Activated gamma-delta T cell treated with Interleukin-2 at 50 U/mL for 16 hours (primary cell): ENCODE data around the gene ECE1.

ENCODE experiments used
- DNase-seq: peaks from one replicate; pipeline ENCODE4 v3.0.0-alpha.2; 2020

ECE1 gene

DNA sequence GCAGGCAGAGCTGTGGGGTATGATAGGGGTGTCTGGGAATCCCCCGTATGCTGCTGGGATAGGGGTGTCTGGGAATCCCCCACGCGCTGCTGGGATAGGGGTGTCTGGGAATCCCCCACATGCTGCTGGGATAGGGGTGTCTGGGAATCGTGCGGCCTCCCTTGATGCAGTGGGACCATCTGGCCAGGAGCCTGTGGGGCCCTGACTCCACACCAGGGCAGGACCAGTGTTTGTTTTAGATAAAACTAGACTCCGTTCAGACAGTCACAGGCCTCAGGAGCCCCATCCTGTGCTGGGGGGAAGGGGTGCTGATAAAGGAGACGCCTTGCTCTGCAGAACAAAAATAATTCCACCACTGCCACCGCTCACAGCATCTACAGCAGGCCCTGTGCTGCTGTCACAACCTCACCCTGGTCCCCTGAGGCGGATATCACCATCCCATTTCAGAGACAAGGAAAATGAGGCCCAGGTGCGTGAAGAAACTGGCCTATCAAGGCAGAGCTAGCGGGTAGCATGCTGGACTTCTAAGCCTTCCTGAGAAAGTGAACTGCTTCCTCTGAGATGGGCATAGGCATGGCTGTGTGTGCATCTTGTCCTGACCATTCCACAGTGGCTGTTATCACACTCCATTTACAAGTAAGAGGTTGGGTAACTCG lies 24.0 kb downstream of the ECE1 start:
- no peak for DNase-seq

DNA sequence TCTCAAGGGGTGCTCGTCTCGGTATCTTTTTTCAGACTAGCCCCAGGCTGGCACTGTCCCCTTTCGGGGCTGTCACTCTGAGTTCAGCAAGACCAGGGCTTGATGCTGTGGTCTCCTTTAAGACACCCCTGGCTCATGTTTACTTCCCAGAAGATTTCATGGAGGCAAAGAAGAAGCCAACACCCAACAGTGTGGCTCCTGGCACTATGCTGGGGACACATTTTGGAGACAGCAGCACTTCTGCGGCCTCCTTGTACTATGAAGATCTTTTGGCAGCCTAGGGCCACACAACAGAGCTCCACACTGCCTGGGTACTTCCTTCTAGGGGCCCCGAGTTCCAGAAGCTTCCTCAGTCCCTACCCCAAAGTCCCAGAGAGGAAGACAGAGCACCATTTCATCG lies 24.6 kb downstream of the ECE1 start:
- no peak for DNase-seq

DNA sequence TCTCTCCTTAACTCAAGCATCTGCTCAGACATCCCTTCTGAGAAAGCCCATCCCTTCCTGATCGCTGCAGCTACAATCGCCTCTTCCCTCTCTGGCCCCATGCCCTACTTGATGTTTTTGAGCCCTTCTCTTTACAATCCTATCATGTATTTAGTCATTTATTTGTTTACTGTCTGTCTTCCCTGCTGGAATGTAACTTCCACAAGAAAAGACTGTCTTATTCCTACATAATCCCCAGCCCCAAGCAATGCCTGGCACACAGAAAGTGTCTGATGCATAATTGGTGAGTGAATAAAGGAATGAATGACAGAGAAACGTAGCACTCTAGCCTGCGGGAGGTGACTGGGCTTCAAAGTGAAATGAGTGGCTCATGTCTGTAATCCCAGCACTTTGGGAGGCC lies 25.4 kb downstream of the ECE1 start:
- DNase-seq = no peak

DNA sequence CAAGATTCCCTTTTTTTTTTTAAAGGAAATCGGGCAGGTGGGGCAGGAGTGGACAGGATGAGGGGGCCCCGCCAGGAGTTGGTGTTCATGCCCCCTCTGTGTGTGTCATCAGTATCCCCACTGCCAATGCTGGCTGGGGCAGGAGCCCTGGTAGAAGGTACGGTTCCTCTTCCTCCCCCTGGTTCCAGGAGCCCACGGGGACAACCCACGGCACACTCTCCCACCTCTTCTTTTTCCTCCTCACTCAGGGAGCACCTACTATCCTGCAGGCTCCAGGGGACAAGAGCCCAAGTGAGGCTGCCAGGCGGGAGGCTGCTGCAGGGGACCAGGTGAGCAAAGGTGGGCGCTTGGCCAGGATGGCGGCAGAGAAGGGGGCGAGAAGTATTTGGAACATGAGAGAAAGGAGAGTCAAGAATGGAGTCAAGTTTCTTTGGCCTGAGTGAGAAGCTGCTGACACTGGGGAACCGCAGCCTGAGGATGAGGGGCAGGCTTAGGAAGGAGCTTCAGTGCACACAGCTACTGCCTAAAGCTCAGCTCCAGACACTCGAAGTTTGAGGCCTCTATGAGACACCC lies 26.5 kb downstream of the ECE1 start:
- no peak for DNase-seq

GRCh38 chr1:21263052-21263429 lies 27.2 kb downstream of the ECE1 start:
- DNase-seq = no peak

DNA sequence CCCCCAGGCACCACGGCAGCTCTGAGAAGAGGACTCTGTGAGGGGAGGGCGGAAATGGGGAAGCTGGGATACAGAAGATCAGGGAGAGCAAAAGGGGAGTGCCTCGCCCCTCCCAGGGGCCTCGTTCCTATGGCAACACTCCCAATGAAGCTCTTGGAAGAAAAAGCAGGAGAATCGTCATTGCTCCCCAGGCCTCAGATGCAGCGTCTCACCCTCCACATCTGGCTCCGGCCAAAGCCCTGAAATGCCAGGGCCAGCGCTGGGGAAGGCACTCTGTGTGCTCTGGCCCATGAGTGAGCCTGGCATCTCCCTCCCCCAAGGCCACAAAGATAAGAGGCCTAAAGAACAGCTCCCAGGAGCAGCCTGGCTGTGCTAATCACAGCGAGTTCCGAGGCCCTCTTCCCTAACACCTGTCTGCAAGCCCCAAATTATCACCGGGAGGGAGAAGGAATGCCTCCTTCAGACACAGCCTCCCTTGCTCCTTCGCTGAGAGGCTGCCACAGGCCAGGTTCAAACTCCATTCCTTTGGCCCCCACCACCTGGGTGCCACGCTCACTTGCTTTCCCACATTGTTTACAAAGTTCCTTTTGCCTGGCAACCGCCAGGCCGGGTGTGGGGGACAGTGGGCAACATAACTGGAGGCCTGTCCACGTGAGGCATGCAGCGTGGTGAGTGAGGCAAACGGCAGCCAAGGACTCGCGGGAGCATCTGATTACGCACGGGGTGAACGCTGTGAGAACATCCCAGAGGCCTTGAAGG lies 27.8 kb downstream of the ECE1 start:
- no peak for DNase-seq

DNA sequence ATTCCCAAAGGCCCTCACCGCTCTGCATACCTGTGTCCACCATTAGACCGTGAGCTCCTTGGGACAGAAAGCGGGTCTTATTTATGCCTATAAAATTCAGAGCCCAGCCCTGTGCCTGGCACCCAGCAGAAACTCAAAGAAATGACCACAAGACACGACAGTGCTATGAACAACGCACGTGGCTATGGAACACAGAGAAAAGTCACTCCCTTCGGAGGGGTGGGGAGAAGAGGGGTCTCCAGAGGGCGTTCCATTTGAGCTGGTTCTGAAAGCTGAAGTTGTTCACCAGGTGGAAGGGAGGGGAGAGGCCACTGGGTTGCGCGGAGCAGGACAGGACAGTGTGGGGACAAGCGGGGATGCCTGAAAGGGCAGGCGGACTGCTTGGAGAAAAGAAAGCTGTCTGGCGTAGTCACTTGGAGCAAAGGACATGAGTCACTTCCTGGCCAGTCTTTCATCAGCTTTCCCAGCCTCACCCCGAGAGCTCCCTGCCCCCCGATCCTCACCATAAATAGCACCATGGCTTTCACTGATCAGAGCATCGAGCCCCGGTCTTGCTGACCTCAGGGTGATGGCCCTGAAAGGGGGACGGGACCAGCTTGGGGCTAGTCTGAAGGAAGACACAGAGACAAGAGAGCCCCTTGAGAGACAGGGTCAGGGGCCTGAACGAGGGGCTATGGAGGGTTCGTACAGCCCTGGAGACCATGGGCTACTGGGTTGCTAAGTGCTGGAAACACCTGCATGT lies 28.5 kb downstream of the ECE1 start:
- no peak for DNase-seq

DNA sequence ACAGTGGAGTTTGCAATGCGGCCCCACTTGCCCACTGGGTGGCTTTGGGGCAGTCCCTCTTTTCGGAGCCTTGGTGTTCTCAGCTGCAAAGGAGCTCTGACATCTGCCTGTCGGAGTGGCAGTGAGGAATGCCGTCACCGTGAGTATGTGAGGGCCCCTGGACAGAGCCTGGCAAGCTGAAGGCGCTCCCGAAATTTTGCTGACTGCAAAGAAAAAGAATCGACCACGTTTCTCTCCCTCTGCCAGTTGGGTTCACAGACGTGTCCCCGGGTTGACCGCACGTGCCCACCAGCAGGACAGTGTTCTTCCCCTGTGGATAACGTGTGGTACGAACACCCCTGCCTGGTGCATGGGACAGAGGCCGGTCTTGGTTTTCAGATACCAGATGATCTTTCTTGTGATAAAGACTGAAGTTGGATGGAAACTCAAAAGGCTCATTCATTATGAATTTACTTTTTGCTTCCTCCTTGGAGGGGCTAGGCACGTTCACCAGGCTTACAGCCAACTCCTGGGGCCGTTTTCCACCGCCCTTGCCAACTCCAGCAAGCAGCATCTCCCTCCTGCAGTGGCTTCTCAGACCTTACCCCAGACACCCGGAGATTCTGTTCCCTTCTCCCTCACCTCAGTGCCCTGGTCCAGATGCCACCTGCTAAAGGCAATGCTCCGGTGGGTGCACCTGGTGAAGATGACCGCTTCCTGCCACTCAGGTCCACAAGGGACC lies 29.7 kb downstream of the ECE1 start:
- DNase-seq = no peak

GRCh38 chr1:21259316-21260076 lies 30.8 kb downstream of the ECE1 start:
- DNase-seq = no peak

DNA sequence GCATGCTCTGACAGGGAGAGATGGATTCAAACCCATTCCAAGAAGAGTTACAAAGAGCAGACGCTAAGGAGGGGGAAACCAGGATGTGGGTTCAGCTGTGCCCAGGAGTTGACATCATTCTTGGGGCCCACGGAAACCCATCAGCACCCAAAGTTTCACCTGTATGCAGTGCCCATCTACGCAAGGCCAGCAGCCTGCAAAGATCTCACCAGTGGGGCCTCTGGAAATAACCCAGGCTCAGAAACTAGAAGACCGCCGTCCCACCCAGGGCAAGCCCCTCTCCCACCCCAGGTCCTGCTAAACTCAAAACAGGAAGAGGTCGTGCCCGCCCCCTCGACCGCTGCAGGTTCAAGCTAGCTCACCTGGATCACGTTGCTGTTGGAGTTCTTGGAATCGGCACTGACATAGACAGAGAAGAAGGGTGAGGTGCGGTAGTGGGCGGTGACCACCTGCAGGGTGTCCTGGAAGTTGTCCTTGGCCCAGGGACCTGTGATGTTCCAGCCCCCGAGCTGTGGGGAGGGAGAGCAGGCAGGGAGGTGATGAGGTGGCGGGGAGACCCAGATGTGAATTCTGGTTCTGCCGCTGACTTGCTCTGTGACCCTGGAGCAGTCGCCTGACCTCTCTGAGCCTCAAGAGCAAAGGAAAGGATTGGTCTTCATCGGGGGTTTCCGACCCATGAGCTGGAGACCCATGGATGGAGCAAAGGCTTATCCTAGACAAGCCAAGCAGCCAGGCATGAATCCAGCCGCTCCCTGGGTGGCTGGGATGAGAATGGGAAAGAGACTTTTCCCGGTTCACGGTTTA lies 31.7 kb downstream of the ECE1 start:
- no peak for DNase-seq

DNA sequence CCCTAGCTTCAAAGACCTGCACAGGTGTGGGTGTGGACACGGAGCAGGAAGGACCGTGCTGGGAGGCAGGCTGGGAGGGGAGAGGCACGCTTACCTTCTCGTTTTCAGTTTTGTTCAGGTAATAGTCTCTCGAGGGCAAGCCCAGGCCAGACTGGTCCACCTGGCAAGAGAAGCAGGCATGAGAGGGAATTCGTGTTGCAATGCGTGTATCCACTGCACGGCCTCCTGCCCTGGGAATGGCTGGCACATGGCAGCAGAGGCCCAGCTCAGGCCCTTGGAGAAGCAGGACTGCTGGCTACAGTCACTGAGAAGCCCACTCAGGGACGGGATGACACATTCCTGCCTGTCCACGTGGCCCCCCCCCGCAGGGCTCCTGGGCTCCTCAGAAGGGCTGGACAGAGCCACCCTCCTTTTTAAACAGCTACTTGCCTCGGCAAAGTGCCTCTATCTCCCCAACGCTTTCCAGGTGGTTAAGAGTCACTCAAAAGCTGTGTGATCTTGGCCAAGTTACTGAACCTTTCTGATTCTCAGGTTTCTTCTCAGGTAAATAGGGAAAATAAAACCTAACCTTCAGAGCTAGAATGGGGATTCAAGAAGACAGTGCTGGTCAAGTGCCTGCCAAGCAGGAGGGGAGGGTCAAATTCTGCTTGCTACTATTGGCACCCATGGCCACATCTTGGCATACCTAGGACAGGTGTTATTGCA lies 32.7 kb downstream of the ECE1 start:
- no peak for DNase-seq

DNA sequence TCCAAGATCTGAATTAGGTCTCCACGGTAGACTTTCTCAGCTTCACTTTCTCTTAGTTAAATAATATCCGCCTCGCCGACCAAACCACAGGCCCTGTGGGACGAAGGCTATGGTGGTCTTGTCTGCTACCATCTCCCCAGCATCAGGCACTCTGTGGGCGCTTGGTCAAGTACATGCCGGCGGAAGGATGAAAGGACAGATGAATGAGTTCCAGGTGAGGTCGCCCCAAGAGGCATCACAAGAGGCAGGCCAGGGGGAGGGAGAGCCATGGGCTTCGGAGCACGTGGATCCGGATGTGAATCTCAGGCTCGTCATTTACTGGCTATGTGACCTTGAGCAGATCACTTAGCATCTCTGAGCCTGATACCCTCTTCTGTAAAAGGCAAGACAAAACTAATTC lies 33.5 kb downstream of the ECE1 start:
- no peak for DNase-seq

- DNase-seq = no peak
Measured at GRCh38 chr1:21255943-21256320, 34.3 kb downstream of the ECE1 start.

DNA sequence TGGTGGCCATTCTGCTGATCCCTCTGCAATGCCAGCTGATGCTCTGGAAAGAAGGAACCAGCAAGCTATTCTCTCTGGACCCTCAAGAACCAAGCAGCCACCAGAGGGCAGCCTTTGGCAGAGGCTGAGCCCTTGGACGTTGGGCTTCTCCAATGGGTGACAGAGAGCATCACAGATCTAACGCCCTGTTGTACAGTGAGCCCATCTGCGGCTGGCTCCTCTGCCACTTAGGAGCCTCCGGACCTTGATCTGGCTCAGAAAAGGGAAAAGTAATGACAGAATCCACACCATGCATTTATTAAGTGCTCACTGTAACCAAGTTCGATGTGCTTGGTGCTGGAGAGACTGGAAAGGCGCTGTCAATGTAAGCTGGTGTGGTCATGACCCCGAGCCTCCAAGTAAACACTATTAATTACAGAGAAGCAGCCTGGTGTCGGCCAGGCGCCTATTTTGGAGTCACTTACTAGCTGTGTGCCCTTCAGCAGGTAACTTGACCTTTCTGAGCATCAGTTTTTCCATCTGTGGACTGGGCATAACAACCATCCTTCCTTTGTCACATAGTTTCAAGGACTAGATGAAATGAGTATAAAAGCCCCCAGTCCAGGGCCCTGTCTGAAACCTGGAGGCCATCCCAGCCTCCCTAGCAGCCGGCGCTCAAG lies 34.9 kb downstream of the ECE1 start:
- DNase-seq = peak; percentile 83

- DNase-seq = no peak
Measured at GRCh38 chr1:21254335-21254951, 35.8 kb downstream of the ECE1 start.

- DNase-seq = no peak
Measured at GRCh38 chr1:21251773-21252471, 38.3 kb downstream of the ECE1 start.

DNA sequence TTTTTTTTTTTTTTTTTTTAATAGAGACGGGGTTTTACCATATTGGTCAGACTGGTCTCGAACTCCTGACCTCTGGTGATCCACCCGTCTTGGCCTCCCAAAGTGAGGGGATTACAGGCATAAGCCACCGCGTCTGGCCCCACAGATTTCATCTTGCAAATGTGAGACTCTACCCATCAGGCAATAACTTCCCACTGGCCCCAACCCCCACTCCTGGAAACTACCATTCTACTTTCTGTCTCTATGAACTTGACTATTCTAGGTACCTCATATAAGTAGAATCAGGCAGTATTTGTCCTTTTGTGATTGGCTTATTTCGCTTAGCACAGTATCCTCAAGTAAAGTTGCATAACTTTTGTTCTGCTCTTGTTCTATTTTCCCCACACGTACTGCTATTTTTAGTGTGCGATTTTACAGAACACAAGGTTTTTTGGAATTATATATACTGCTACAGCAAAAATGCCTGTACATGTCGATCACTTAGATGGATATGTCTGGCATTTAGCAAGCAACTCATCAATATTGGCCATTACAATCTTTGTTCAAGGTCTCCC lies 40.2 kb downstream of the ECE1 start:
- DNase-seq = no peak

GRCh38 chr1:21247892-21248715 lies 42.2 kb downstream of the ECE1 start:
- no peak for DNase-seq
